ENCODE measurements around the gene IL36RN. TPM values are rescaled to one million over a fixed set of nuclear protein-coding genes. Genes with fewer than 3 reads are reported as not detected.

The IL36RN gene
- total RNA-seq, 1 donor from 2014 or later: 0.25 TPM

GRCh38 chr2:113039158-113039557 lies 19.8 kb upstream of the IL36RN start:
- Histone ChIP-seq H3K27me3 (no peaks in the 10 kb centered on the region), H3K9me3 (no peaks in the 10 kb centered on the region), H3K4me3 (no peak overlapping the region), H3K27ac (no peak overlapping the region), H3K4me1 (no peaks in the 10 kb centered on the region), H3K36me3 (no peaks in the 10 kb centered on the region)
- no peak for TF ChIP-seq POLR2A (IDR thresholded peaks at IDR 0.05)
- no peak for TF ChIP-seq CTCF (IDR thresholded peaks at IDR 0.05)
- no peak for TF ChIP-seq POLR2AphosphoS5 (IDR thresholded peaks at IDR 0.05; ENCODE audit: insufficient read depth in 1 of 2, low read depth in 1 of 2)
- intact Hi-C loops (cut with DNase I): no loop called here
- DNase-seq (ENCODE audit: extremely low spot score in 2 of 2): peak in 1 of 2 donors; percentile 20

- H3K36me3 ChIP-seq: no peaks in the 10 kb centered on the region
- peak in 1 of 2 donors; percentile 32 for DNase-seq (ENCODE audit: extremely low spot score in 2 of 2)
- intact Hi-C loops (cut with DNase I): no loop called here
- H3K27me3 ChIP-seq: no peaks in the 10 kb centered on the region
- H3K9me3 ChIP-seq: no peaks in the 10 kb centered on the region
- no peak overlapping the region for H3K4me3 ChIP-seq
- no peaks in the 10 kb centered on the region for H3K4me1 ChIP-seq
- H3K27ac ChIP-seq: no peak overlapping the region
- no peak for TF ChIP-seq POLR2AphosphoS5 (IDR thresholded peaks at IDR 0.05; ENCODE audit: insufficient read depth in 1 of 2, low read depth in 1 of 2)
- no peak for TF ChIP-seq POLR2A (IDR thresholded peaks at IDR 0.05)
- TF ChIP-seq CTCF (IDR thresholded peaks at IDR 0.05): no peak
Observed at GRCh38 chr2:113039719-113040118, 19.3 kb upstream of the IL36RN start.

- Histone ChIP-seq H3K4me1 (no peaks in the 10 kb centered on the region), H3K27ac (no peak overlapping the region), H3K27me3 (no peaks in the 10 kb centered on the region), H3K9me3 (no peaks in the 10 kb centered on the region), H3K36me3 (no peaks in the 10 kb centered on the region), H3K4me3 (no peak overlapping the region)
- DNase-seq (ENCODE audit: extremely low spot score in 2 of 2): peak; percentile 64 to 67
- intact Hi-C loops (cut with DNase I): no loop called here
- TF ChIP-seq POLR2AphosphoS5 (IDR thresholded peaks at IDR 0.05; ENCODE audit: insufficient read depth in 1 of 2, low read depth in 1 of 2) (no peak), POLR2A (IDR thresholded peaks at IDR 0.05) (no peak), CTCF (IDR thresholded peaks at IDR 0.05) (no peak)
Observed at GRCh38 chr2:113041871-113042270, 17.1 kb upstream of the IL36RN start.

GRCh38 chr2:113046465-113046864 lies 12.5 kb upstream of the IL36RN start:
- Histone ChIP-seq H3K27me3 (no peaks in the 10 kb centered on the region), H3K36me3 (no peaks in the 10 kb centered on the region), H3K4me3 (no peak overlapping the region), H3K27ac (no peak overlapping the region), H3K4me1 (no peaks in the 10 kb centered on the region), H3K9me3 (no peaks in the 10 kb centered on the region)
- intact Hi-C loops (cut with DNase I): no loop called here
- TF ChIP-seq POLR2A (IDR thresholded peaks at IDR 0.05): no peak
- TF ChIP-seq CTCF (IDR thresholded peaks at IDR 0.05): no peak
- TF ChIP-seq POLR2AphosphoS5 (IDR thresholded peaks at IDR 0.05; ENCODE audit: insufficient read depth in 1 of 2, low read depth in 1 of 2): no peak
- DNase-seq (ENCODE audit: extremely low spot score in 2 of 2): no peak

- Histone ChIP-seq H3K9me3 (no peaks in the 10 kb centered on the region), H3K27ac (no peak overlapping the region), H3K4me3 (no peak overlapping the region), H3K27me3 (no peaks in the 10 kb centered on the region), H3K36me3 (no peaks in the 10 kb centered on the region), H3K4me1 (no peaks in the 10 kb centered on the region)
- intact Hi-C loops (cut with DNase I): no loop called here
- no peak for TF ChIP-seq POLR2A (IDR thresholded peaks at IDR 0.05)
- no peak for TF ChIP-seq POLR2AphosphoS5 (IDR thresholded peaks at IDR 0.05; ENCODE audit: insufficient read depth in 1 of 2, low read depth in 1 of 2)
- no peak for TF ChIP-seq CTCF (IDR thresholded peaks at IDR 0.05)
- DNase-seq (ENCODE audit: extremely low spot score in 2 of 2): peak; percentile 61 to 82
Observed at GRCh38 chr2:113050921-113051895, 7.8 kb upstream of the IL36RN start.
